Upper lobe of left lung (tissue), 4 donors: ENCODE data around the gene A3GALT2.

Source experiments
- CTCF ChIP-seq, 6 experiments: fragments of 450-650 bp in 4 of 6; fragments of 200-600 bp in 2 of 6; sonication (generic) in 2 of 6; IDR thresholded peaks; one replicate each; pipeline ENCODE4 v1.5.1; 2016 to 2019; ENCODE audit warnings: antibody characterized with exemption in 6 of 6
- POLR2A ChIP-seq, 4 donors: fragments of 450-650 bp; IDR thresholded peaks; one replicate each; pipeline ENCODE4 v1.5.1; 2016 to 2017; ENCODE audit warnings: antibody characterized with exemption in 4 of 4, mild to moderate bottlenecking in 2 of 4
- POLR2AphosphoS5 ChIP-seq, 2 donors: sonication (generic); formaldehyde crosslinking; IDR thresholded peaks; one replicate each; pipeline ENCODE4 v1.5.1; 2017; ENCODE audit warnings: antibody characterized with exemption in 2 of 2

DNA sequence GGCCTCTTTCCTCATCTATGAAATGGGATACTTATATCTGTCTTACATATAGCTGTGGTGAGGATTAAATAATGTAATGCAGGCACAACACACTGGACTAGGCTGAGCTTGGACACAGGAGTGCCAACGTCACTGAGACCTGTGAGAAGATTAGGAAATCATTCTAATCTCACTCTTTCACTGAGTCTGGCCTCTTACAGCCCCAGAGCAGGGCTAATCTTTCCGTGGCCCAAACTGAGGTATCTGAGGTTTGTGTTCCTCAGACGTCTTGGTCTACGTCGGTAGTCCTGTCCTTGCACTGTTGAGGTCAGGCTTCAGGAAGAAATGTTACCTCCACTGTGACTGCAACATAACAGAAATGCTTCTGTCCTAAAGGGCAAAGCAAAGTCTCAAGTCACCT is 22.6 kb upstream of the A3GALT2 start:
- TF ChIP-seq POLR2A (IDR thresholded peaks at IDR 0.05): peak in 1 of 4 donors; percentile 15
- no peak for TF ChIP-seq CTCF (IDR thresholded peaks at IDR 0.05)
- TF ChIP-seq POLR2AphosphoS5 (IDR thresholded peaks at IDR 0.05): no peak
